Endometrial microvascular endothelial cells (primary cell): Measurements from ENCODE around the gene DMC1. TPM values are rescaled to one million over a fixed set of nuclear protein-coding genes. Genes with fewer than 3 reads are reported as not detected.

Experiments used
- in situ Hi-C: cut with HindIII; loops from 2 replicates; pipeline ENCODE4 v1.10.0; 2017; ENCODE audit warnings: low sequenced_read_pairs, low pct_unique_long_range_greater_than_20kb; ENCODE audit errors: inconsistent ontology term
- total RNA-seq: library from RNA; depleted of rRNA; stranded (reverse); fragments of >200 nt; gene quantifications from one replicate; pipeline ENCODE4 v1.2.3, GENCODE V29; 2015; ENCODE audit errors: inconsistent ontology term

DMC1 gene
- total RNA-seq, 1 donor from 2014 or later: not detected

DNA sequence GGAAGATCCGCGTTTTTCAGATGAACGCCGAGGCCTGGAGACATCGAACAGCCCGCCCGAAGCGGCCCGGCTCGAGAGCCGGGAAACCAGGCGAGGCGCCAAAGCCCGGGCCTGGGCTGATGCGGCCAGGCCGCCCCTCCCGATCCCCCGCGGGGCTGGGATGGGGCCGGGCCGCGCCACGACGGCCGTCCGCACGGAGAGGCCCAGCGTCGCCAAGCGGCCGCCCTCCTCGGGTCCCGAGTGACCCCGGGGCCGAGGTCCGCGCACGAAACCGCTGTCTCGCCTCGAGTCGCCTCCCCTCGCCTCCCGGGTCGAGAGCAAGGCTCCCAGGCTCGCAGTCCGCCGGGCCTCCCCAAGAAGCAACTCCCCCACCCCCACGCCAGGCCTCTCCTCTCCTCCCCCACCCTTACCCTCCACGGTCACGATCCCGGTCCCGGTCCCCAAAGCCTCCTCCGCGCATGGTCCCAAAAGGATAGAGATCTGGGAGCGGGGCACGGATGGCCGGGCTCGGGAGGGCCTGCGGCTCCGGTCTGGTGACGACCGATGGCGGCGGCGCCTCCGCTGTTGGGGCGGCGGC, 64.4 kb downstream of the DMC1 start:
- in situ Hi-C loops: no loop called here

DNA sequence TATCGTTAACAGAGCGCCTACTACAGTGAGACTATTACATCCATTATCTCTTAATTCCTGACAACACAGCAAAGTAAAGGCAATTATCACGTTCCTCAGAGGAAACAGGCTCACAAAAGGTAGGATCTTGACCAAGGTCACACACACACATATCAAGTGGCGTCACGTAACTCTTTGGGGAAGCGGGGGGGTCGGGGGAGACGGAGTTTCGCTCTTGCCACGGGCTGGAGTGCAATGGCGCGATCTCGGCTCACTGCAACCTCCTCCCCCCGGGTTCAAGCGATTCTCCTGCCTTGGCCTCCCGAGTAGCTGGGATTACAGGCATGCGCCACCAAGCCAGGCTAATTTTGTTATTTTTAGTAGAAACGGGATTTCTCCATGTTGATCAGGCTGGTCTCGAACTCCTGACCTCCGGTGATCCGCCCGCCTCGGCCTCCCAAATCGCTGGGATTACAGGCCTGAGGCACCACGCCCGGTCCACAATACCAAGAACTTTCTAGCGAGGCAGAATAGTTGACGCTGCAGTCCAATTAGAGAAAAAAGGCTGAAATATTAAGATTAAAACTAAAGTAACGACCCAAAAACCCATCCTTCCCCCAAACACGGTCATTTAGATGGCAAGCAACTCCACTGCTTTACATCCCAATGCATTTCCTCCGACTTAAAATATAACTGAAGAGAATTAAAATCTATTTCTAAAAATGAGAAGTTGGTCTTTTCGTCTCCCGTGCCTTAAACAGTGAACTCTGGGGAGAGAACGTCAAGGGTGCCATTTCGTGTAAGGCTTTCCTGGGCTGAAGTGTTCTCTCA, 65.0 kb downstream of the DMC1 start:
- in situ Hi-C loops: no loop called here

DNA sequence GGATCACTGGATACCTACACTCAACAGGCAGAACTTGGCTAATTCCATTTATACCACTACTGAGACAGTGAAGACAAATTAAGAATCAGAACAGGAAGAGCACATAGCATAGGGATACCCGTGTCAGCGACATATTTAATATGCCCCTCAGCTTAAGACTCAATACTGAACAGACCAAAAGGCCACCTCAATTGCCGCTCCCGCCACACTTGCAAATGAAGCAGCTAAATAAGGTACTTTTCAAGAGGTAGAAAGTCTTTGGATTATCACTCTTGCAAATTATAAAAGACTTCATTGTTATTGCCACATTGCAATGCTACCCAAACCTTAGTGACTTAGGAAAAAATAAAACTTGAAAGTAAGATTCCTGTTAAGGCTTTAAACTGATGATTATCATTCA, 67.0 kb downstream of the DMC1 start:
- in situ Hi-C loops: no loop called here

DNA sequence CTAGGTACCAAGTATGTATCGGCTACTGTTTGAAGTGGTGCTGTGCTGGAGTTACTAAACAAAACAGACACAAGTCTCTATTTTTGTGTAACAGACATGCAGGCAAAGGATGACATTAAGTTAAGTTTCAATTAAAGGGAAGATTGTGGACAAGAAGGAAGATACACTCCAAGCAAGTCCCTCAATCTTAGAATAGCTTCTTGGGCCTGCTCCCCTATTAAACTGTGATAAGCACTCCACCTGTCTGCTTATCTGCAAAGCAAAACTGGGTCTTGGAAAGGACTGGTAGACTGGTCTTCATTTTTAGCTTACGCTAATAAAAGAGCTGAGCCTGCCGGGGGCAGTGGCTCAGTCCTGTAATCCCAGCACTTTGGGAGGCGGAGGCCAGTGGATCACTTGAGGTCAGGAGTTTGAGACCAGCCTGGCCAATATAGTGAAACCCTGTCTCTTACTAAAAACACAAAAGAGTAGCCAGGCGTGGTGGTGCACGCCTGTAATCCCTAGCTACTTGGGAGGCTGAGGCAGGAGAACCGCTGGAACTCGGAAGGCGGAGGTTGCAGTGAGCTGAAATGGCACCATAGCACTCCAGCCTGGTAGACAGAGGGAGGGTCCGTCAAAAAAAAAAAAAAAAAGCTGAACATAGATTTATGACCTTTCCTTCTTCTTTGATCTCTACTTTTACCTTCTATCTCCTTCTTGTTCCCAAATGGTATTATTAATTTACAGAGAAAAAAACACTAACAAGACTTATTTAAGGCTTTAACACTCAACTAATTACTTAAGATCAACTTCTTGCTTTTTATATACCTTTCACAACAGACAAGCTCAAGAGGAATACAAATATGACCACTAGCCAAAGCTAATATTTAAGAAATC, 67.9 kb downstream of the DMC1 start:
- in situ Hi-C loops: no loop called here

DNA sequence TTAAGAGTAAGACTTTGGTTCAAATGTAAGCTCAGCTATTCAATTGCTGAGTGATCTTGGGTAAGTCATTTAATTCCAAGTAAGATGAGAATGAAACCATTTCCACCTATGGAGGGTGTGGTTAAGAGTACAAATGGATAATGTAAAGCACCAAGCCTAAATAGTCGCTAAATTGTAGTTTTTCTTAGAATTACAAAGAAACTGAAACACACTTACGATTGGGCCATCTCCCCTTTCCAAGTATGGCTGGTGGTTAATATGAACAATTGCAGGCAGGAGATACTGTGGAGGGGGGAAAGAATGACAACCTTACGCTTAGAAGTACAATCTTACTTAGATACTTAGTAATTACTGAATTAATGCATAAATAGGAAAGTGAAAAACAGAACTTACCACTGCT, 72.1 kb downstream of the DMC1 start:
- in situ Hi-C loops: no loop called here

DNA sequence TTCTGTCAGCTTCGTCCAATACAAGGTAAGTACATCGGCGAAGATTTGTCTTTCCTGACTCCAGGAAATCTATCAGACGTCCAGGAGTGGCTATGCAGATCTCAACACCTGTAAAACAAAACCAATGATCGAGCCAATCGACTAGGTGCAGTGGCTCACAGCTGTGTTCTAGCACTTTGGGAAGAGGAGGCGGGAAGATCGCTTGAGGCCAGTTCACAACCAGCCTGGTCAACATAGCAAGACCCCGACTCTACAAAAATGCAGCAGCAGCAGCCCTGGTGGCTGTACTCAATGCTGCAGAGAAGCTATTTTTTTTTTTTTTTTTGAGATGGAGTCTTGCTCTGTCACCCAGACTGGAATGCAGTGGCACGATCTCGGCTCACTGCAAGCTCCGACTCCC, 75.0 kb downstream of the DMC1 start:
- in situ Hi-C loops: no loop called here

DNA sequence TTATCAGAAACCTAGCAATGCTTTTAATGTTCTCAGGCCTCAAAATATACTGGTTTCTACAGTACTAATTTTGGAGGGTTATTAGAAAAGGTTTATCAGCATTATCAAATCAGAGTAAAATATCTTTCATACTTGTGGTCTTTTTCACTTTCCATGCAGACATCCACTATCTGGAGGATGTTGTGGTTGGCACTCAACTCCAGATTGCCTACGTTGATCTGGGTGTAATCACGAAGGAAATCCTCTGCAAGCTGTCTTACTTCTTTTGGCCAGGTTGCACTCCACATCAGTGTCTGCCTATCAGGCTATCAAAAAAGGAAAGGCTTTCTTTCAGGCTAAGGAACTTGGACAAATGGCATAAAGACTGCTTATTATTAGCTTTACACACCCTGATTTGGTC, 75.5 kb downstream of the DMC1 start:
- in situ Hi-C loops: no loop called here

DNA sequence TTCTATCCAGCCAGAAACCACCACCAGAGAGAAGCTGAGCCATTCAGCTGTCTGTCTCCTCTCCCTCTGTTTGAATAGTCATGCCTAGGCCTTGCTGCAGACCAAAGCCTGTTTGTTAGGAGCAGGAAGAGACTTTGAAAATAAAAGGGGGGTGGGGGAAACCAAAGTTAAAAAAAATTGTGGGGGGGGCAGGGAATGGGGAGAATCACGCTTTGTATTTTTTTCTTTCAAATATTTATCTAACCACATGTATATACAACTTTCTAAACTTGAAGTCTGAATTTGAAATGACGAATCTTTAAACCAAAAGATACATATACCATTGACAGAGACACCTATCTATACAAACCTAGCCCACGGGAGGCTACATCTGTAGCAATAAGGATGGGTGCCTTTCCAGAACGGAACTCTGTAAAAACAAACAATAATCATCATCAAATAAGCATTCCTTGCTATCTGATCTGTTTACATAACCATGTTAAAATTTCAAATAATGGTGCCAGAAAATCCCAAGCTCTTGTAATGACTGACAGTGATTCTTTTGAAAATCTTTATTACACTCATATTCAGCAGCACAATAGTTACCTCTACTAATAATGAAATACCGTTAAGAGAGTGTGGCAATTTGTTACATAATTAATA, 78.2 kb downstream of the DMC1 start:
- in situ Hi-C loops: no loop called here

DNA sequence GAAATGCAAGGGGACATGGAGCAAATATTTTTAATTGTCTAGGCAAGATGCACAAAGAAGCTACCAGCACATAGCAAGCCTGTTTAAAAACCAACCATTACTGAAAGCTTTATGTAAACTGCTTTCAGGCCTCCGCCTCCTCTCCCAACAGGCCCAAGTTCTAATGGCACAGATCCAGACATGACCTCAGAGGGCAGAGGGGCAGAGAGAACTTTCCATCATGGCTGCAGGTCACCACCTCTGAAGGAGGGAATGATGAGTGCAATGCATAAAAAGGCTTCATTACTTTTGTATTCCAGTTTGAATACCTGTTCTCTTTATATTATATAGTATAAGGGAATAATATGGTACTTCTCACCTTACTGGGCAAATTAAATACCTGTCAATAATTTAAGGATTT, 79.1 kb downstream of the DMC1 start:
- in situ Hi-C loops: no loop called here

DNA sequence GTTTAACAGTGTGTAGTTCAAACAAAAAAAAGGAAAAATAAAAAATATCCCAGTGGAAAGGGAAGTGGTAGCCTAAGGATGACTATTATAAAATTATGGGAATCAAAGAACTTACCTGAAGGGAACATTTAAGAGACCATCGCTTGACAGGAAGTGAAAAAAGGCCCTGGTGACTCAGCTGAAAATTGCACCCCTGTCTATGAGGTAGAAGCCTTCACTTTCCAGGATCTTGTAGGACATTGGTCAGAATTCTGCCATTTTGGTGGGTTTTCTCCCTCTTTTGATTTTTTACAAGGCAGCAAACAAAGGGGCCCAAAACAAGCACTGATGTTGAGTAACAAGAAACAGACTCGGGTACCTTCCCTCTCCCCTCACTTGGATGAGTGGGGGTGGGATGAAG, 79.5 kb downstream of the DMC1 start:
- in situ Hi-C loops: no loop called here

DNA sequence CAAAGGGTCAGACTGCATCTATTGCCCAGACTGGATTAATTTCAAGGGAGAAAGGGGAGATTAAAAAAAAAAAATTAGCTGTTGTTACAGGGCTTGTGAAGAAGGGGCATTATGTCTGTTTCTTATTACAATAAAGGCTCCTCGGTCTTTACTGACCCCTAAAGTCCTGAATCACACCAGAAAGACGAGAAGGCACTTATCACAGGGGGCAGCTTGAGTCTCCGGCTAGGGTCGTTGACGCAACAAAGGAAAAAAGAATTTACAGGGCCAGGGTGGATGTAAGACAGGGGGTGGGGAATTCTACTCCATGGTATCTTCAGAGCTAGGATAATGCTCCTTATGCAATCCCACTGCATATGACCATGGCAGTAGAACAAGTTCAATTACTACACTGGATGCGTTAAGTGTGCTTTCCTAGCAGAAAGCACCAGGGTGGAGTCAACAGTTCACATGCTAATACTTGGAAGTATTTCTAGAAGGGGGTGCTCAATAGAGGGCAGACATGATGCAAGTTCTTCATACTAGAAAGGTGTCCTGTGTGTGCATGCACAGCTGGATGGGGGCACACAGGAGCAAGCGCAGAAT, 80.3 kb downstream of the DMC1 start:
- in situ Hi-C loops: no loop called here

DNA sequence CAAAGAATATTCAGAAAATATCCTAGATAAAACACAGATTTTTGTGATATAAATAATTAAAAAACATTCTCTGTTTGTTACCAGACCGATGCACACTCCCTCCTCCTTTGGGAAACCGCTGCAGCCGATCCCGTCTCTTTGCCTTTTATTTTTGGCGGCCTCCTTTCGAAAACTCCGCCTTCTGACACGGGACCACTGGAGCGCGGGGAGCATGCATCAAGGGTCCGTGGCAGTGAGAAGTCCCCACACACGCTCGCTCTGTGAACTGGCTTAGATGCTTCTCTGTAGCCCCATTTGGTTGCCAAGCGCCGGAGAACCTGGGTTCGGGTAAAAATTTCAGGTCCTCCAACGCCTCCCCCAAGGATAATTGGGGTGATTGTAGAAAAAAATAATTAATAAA, 80.8 kb downstream of the DMC1 start:
- in situ Hi-C loops: no loop called here

DNA sequence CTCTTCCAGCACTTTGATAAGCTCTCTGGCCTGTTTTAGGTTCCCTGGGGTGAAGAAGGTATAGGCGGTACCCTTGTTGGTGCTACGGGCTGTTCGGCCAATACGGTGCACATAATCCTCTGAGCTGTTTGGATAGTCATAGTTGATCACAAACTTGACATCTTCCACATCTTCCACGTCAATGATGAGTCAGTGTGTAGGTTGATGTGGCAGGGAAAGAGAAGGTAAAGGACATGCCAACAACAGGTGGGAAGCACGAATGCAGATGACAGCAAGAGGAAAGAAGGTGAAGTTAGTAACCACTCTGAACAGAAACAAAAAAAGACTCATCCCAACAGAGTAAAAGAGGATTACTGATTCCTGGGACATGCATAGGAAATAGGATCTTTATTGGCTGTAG, 82.0 kb downstream of the DMC1 start:
- in situ Hi-C loops: no loop called here

DNA sequence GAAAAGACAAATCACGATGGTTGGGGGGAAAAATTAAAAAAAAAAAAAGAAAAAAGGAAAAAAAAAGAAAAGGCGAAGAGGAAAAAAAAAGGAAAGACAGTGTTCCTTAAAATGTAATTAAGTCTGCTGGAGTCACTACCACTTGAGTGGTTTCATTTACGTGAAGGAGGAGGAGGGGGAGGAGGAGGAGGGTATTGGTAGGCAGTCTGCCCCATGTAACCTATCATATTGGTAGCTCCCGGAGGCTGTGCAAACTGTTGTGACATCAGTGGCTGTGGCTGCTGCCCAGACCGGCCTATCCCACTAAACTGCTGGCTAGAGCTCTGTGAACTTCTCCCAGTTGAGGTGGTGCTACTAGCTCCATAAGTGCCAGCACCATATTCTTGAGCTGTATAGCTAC, 84.2 kb downstream of the DMC1 start:
- in situ Hi-C loops: no loop called here

DNA sequence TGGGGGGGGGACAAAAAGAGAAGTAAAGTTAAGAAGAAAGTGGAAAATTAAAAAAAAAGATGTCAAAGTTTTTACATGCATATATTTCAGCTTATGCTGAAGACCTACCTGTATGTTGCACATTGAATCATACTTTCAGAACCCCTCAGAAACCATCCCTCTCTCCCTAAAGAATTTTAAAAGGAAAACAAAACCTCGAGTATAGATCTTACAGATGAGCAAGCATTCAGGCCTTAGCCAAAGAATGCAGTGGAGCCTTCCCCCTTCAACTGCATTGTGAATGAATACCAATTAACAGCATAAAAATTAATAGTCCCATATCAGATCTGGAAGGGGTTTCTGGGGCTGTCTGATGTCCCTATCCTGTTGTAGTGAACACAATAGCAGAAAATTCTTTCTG, 85.7 kb downstream of the DMC1 start:
- in situ Hi-C loops: no loop called here

DNA sequence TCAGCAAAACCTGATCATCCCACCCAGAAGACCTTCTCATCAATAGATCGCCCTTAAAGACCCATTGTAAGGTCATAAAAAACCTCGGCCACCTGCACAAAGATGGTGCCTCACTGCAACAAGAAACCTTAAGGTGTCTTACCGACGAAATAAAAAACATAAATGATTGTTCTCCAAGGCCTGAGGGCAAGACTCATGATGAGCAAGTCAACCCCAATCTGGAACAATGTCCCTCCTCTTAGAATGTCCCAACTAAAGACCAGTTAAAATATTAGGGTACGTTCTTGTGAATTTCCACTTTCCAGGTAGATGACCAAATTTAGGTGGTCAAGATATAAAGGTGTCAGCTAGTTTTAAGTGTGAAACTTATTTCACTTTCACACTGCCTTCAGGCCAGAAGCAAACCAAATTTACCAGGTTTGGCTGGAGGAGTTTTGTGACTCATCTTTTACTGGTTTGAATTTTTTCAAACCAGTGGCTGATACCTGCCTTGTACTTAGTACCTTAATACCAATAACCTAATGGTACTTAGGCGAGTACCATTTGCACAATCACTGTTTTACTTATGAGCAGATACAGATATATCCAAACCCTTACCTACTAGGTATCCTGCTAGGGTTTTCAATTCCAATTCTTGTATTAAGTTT, 87.2 kb downstream of the DMC1 start:
- in situ Hi-C loops: no loop called here

DNA sequence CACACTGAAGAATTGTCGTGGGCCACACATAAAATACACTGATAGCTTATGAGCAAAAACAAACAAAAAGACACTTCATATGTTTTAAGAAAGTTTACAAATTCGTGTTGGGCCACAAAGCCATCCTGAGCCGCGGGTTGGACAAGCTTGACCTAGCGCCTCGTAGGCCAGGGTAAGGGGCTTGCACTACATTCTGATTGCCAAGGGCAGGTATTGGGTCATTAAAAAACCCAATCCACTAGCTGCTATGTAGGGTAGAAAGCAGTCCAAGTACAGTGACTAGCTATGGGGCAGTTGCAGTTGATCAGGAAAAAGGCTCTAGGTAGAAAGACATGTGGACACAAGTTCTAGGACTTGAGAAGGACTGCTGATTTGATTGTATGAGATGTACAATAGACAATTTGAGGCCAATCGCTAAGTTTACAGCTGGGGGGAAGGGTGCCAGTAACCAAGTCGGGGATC, 88.1 kb downstream of the DMC1 start:
- in situ Hi-C loops: no loop called here

DNA sequence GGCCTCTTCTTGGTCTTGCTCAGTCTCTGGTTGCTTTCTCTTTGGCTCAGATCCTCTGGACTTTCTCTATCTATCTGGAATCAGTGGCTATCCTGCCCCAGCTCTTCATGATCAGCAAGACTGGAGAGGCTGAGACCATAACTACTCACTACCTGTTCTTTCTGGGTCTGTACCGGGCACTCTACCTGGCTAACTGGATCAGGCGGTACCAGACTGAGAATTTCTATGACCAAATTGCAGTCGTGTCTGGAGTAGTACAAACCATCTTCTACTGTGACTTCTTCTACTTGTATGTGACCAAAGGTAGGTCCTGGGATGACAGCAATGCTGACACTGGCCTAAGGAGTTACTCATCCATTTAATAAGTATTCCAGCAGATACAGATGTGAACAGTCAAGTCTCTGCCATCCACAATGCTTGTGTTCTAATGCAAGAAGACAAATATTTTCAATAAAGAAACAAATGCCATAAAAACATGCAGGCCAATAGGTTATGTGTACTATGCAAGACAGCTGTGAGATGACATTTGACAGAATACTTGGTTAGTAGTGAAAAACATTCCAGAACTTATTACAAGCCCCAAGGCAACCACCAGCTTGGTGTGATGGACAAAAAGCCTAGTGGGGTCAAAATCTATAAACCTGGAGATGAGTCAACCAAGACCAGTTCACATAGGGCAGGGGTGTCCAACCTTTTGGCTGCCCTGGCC, 88.7 kb downstream of the DMC1 start:
- in situ Hi-C loops: no loop called here
